NT2/D1 (cell line): ENCODE results near the gene RGS3.

Source experiments
- DNase-seq: peaks from one replicate; pipeline ENCODE4 v3.0.0-alpha.2; 2011; ENCODE audit warnings: low read depth, low spot score
- H3K27me3 ChIP-seq: 2 replicates; pipeline ENCODE4 v1.6.0; 2011; ENCODE audit warnings: mild to moderate bottlenecking; ENCODE audit not compliant: insufficient read length, insufficient read depth
- H3K36me3 ChIP-seq: 2 replicates; pipeline ENCODE4 v1.6.1; 2011; ENCODE audit warnings: mild to moderate bottlenecking, low read length, mixed read lengths; ENCODE audit not compliant: insufficient read depth, insufficient read length
- H3K4me1 ChIP-seq: 2 replicates; pipeline ENCODE4 v1.5.1; 2011; ENCODE audit not compliant: insufficient read depth, insufficient read length
- H3K4me3 ChIP-seq: 2 replicates; pipeline ENCODE4 v1.5.1; 2011; ENCODE audit warnings: low read depth; ENCODE audit not compliant: insufficient read length
- H3K9ac ChIP-seq: 2 replicates; pipeline ENCODE4 v1.6.0; 2011; ENCODE audit warnings: low read depth; ENCODE audit not compliant: insufficient read length
- H3K9me3 ChIP-seq: 2 replicates; pipeline ENCODE4 v1.5.1; 2011; ENCODE audit warnings: mild to moderate bottlenecking, low read length; ENCODE audit not compliant: insufficient read depth
- SUZ12 ChIP-seq: IDR thresholded peaks from 2 replicates; pipeline ENCODE4 v1.6.1; 2011; ENCODE audit not compliant: insufficient read length, insufficient read depth; ENCODE audit errors: extremely low read depth
- YY1 ChIP-seq: IDR thresholded peaks from 2 replicates; pipeline ENCODE4 v1.6.1; 2011; ENCODE audit not compliant: insufficient read length, insufficient read depth
- ZNF274 ChIP-seq: IDR thresholded peaks from 2 replicates; pipeline ENCODE4 v1.6.1; 2011; ENCODE audit warnings: mild to moderate bottlenecking, low read depth, low read length

RGS3 gene

GRCh38 chr9:113589407-113589806, 125.9 kb downstream of the RGS3 start:
- Histone ChIP-seq H3K4me3 (no peak overlapping the region), H3K4me1 (peaks cover 11% of the 10 kb centered on the region), H3K9me3 (no peaks in the 10 kb centered on the region), H3K36me3 (peaks cover 11% of the 10 kb centered on the region), H3K27me3 (no peaks in the 10 kb centered on the region), H3K9ac (no peak overlapping the region)
- DNase-seq, result no peak
- TF ChIP-seq ZNF274, result no peak
- TF ChIP-seq SUZ12, result no peak
- TF ChIP-seq YY1, result no peak

GRCh38 chr9:113589890-113590289, 126.4 kb downstream of the RGS3 start:
- Histone ChIP-seq H3K36me3 (peaks cover 10% of the 10 kb centered on the region), H3K9me3 (no peaks in the 10 kb centered on the region), H3K9ac (no peak overlapping the region), H3K4me3 (no peak overlapping the region), H3K4me1 (peaks cover 15% of the 10 kb centered on the region), H3K27me3 (no peaks in the 10 kb centered on the region)
- no peak for TF ChIP-seq ZNF274
- TF ChIP-seq YY1, result no peak
- TF ChIP-seq SUZ12, result no peak
- DNase-seq, result no peak

GRCh38 chr9:113590389-113590788, 126.9 kb downstream of the RGS3 start:
- H3K4me3 ChIP-seq, result no peak overlapping the region
- peaks cover 20% of the 10 kb centered on the region for H3K4me1 ChIP-seq
- H3K36me3 ChIP-seq, result peaks cover 13% of the 10 kb centered on the region
- no peak for DNase-seq
- no peak for TF ChIP-seq YY1
- no peak overlapping the region for H3K9ac ChIP-seq
- no peaks in the 10 kb centered on the region for H3K27me3 ChIP-seq
- H3K9me3 ChIP-seq, result no peaks in the 10 kb centered on the region

GRCh38 chr9:113590991-113591898, 127.7 kb downstream of the RGS3 start:
- H3K36me3 ChIP-seq, result peaks cover 18% of the 10 kb centered on the region
- peak; percentile 78 for DNase-seq
- H3K27me3 ChIP-seq, result no peaks in the 10 kb centered on the region
- peaks cover 25% of the 10 kb centered on the region for H3K4me1 ChIP-seq
- H3K9me3 ChIP-seq, result no peaks in the 10 kb centered on the region
- H3K9ac ChIP-seq, result peak overlapping the region; percentile 46
- H3K4me3 ChIP-seq, result no peak overlapping the region
- TF ChIP-seq SUZ12, result no peak
- TF ChIP-seq ZNF274, result no peak

- peaks cover 25% of the 10 kb centered on the region for H3K4me1 ChIP-seq
- H3K36me3 ChIP-seq, result peaks cover 26% of the 10 kb centered on the region
- H3K9ac ChIP-seq, result peak overlapping the region; percentile 6
- H3K4me3 ChIP-seq, result no peak overlapping the region
- no peak for DNase-seq
- TF ChIP-seq ZNF274, result no peak
- no peak for TF ChIP-seq YY1
- no peak for TF ChIP-seq SUZ12
- H3K9me3 ChIP-seq, result no peaks in the 10 kb centered on the region
- H3K27me3 ChIP-seq, result no peaks in the 10 kb centered on the region
Observed at GRCh38 chr9:113591899-113592625, 128.5 kb downstream of the RGS3 start.

- no peaks in the 10 kb centered on the region for H3K9me3 ChIP-seq
- peak overlapping the region; percentile 72 for H3K9ac ChIP-seq
- TF ChIP-seq SUZ12 (no peak), YY1 (no peak), ZNF274 (no peak)
- no peak overlapping the region for H3K4me3 ChIP-seq
- peaks cover 22% of the 10 kb centered on the region for H3K4me1 ChIP-seq
- no peaks in the 10 kb centered on the region for H3K27me3 ChIP-seq
- peaks cover 36% of the 10 kb centered on the region for H3K36me3 ChIP-seq
- no peak for DNase-seq
Observed at GRCh38 chr9:113592876-113593575, 129.5 kb downstream of the RGS3 start.
